NCI-H2171 (cell line): ENCODE results near the gene RBM19.

Source experiments
- DNase-seq: peaks from one replicate; lab custom pipeline; 2025; lab: John Stamatoyannopoulos, UW

The RBM19 gene

GRCh38 chr12:113958108-113958507 lies 8.0 kb downstream of the RBM19 start:
- DNase-seq = no peak

GRCh38 chr12:113957627-113958026 lies 8.5 kb downstream of the RBM19 start:
- no peak for DNase-seq

GRCh38 chr12:113955109-113955970 lies 10.8 kb downstream of the RBM19 start:
- no peak for DNase-seq

- DNase-seq = no peak
Measured at GRCh38 chr12:113954547-113954946, 11.6 kb downstream of the RBM19 start.

GRCh38 chr12:113950873-113951272 lies 15.3 kb downstream of the RBM19 start:
- no peak for DNase-seq

GRCh38 chr12:113949321-113950305 lies 16.5 kb downstream of the RBM19 start:
- DNase-seq = no peak

GRCh38 chr12:113948151-113948914 lies 17.8 kb downstream of the RBM19 start:
- no peak for DNase-seq

GRCh38 chr12:113946175-113946574 lies 19.9 kb downstream of the RBM19 start:
- no peak for DNase-seq

- DNase-seq = no peak
Measured at GRCh38 chr12:113945174-113946173, 20.7 kb downstream of the RBM19 start.

GRCh38 chr12:113942209-113942608 lies 23.9 kb downstream of the RBM19 start:
- DNase-seq = no peak

GRCh38 chr12:113941208-113941486 lies 25.0 kb downstream of the RBM19 start:
- DNase-seq = no peak

- no peak for DNase-seq
Measured at GRCh38 chr12:113940357-113941207, 25.5 kb downstream of the RBM19 start.

- DNase-seq = no peak
Measured at GRCh38 chr12:113939867-113940266, 26.3 kb downstream of the RBM19 start.

- no peak for DNase-seq
Measured at GRCh38 chr12:113938471-113938870, 27.7 kb downstream of the RBM19 start.

- no peak for DNase-seq
Measured at GRCh38 chr12:113936460-113936859, 29.7 kb downstream of the RBM19 start.

- DNase-seq = no peak
Measured at GRCh38 chr12:113935459-113935858, 30.7 kb downstream of the RBM19 start.

GRCh38 chr12:113934946-113935345 lies 31.2 kb downstream of the RBM19 start:
- DNase-seq = no peak

- no peak for DNase-seq
Measured at GRCh38 chr12:113934060-113934814, 31.9 kb downstream of the RBM19 start.

- no peak for DNase-seq
Measured at GRCh38 chr12:113933201-113933786, 32.8 kb downstream of the RBM19 start.
